CD4-positive, alpha-beta T cell (primary cell): ENCODE data around the gene OAS3. TPM values are rescaled to one million over a fixed set of nuclear protein-coding genes. Genes with fewer than 3 reads are reported as not detected.
A peak's percentile ranks its signal among the peaks of the same experiment; 100 is the strongest.

Source experiments
- ATAC-seq: fragments of 200-7000 bp; cut with Tn5 transposase; one replicate; pipeline ENCODE4 v1.10.0; 2022; ENCODE audit warnings: mild to moderate bottlenecking; ENCODE audit not compliant: poor library complexity
- CTCF ChIA-PET: fragments of 350-600 bp; sonication (Branson Sonifier 250); formaldehyde crosslinking; loops from one replicate; lab custom pipeline; 2021; ENCODE audit warnings: antibody characterized with exemption, inconsistent platforms; lab: Charles Lee
- POLR2A ChIA-PET: fragments of 350-600 bp; sonication (Branson Sonifier 250); formaldehyde crosslinking; loops from one replicate; lab custom pipeline; 2021; ENCODE audit warnings: antibody characterized with exemption, inconsistent platforms; lab: Charles Lee
- DNase-seq, 14 experiments: peaks; one replicate each; pipeline ENCODE4 v3.0.0-alpha.2; 2013 to 2020; ENCODE audit warnings: mixed read lengths in 2 of 14
- H3K27ac ChIP-seq, 2 donors: one replicate each; pipeline versions ENCODE4 v1.5.1 to v1.7.0; 2013; ENCODE audit warnings: low read length in 2 of 2, low read depth in 1 of 2, mild to moderate bottlenecking in 1 of 2
- H3K27me3 ChIP-seq, 2 experiments: 1 replicate in 1 of 2; 2 replicates in 1 of 2; pipeline versions ENCODE4 v1.6.1 to v1.7.0; 2013; ENCODE audit warnings: low read length in 2 of 2, control low read depth in 1 of 2, mild to moderate bottlenecking in 1 of 2, moderate library complexity in 1 of 2; ENCODE audit not compliant: insufficient read depth in 2 of 2, control insufficient read depth in 1 of 2
- H3K36me3 ChIP-seq: one replicate; pipeline ENCODE4 v1.6.1; 2013; ENCODE audit warnings: low read length, control low read depth; ENCODE audit not compliant: insufficient read depth
- H3K4me1 ChIP-seq: one replicate; pipeline ENCODE4 v1.6.1; 2013; ENCODE audit warnings: low read length, control low read depth; ENCODE audit not compliant: insufficient read depth
- H3K4me3 ChIP-seq: one replicate; pipeline ENCODE4 v1.5.1; 2013; ENCODE audit warnings: mild to moderate bottlenecking, low read length, moderate library complexity
- H3K9me3 ChIP-seq, 2 experiments: 1 replicate in 1 of 2; 2 replicates in 1 of 2; pipeline versions ENCODE4 v1.6.1 to v1.7.0; 2013; ENCODE audit warnings: low read length in 2 of 2, mild to moderate bottlenecking in 2 of 2, control low read depth in 1 of 2, moderate library complexity in 1 of 2; ENCODE audit not compliant: control insufficient read depth in 1 of 2, insufficient read depth in 1 of 2
- H3K27ac Mint-ChIP-seq: one replicate; pipeline ENCODE4 v1.8.0; 2020; ENCODE audit warnings: mixed read lengths
- H3K27me3 Mint-ChIP-seq: one replicate; pipeline ENCODE4 v1.8.0; 2021; ENCODE audit warnings: mixed read lengths
- H3K36me3 Mint-ChIP-seq: one replicate; pipeline ENCODE4 v1.8.0; 2021; ENCODE audit warnings: low read depth, mixed read lengths
- H3K4me1 Mint-ChIP-seq: one replicate; pipeline ENCODE4 v1.8.0; 2021; ENCODE audit warnings: low read depth, mixed read lengths
- H3K4me3 Mint-ChIP-seq: one replicate; pipeline ENCODE4 v1.8.0; 2020; ENCODE audit warnings: mild to moderate bottlenecking, mixed read lengths
- H3K9me3 Mint-ChIP-seq: one replicate; pipeline ENCODE4 v1.8.0; 2020; ENCODE audit warnings: mixed read lengths
- intact Hi-C, 2 experiments: fragments of 100-400 bp; cut with DNase I in 1 of 2; cut with micrococcal nuclease in 1 of 2; formaldehyde crosslinking; loops; one replicate each; pipeline versions ENCODE4 v1.15.1 to v1.9.0; 2023 to 2025; cut with DNase I, micrococcal nuclease
- total RNA-seq, 174 experiments: library from RNA in 2 of 174; stranded (reverse) in 2 of 174; gene quantifications; one replicate each; pipeline ENCODE4 v1.2.3 and lab custom pipeline; 2021 to 2026
- TF ChIP-seq, protein P1 (sequence below): fragments of 200-600 bp; IDR thresholded peaks from one replicate; pipeline ENCODE4 v1.8.0; 2022; ENCODE audit warnings: antibody characterized with exemption, mild to moderate bottlenecking

Gene OAS3
- total RNA-seq, 2 experiments from 2014 or later, result 13.9 to 14.5 TPM

- CTCF ChIA-PET, result interaction anchor here (0.7 to 2.3 kb wide), 2 partner anchors 12 to 194 kb away, joined by 3 to 10 read pairs; no protein-coding TSS in a partner anchor
- Histone ChIP-seq H3K36me3 (peaks cover 9% of the 10 kb centered on the region), H3K9me3 (no peaks in the 10 kb centered on the region), H3K27ac (no peak overlapping the region), H3K27me3 (no peaks in the 10 kb centered on the region), H3K4me1 (peaks cover 28% of the 10 kb centered on the region), H3K4me3 (peak overlapping the region; percentile 87)
- Mint-ChIP-seq H3K9me3 (peaks cover 8% of the 10 kb centered on the region), H3K27me3 (no peaks in the 10 kb centered on the region), H3K4me3 (peak overlapping the region; percentile 100), H3K27ac (peak overlapping the region; percentile 99), H3K4me1 (peaks cover 83% of the 10 kb centered on the region), H3K36me3 (peaks cover 67% of the 10 kb centered on the region)
- ATAC-seq (no peak), DNase-seq (peak in 3 of 14 experiments; percentile 63 to 74 (median 68))
- intact Hi-C loops, result loop anchor here in 1 of 2 experiments (5.0 kb wide), 1 partner anchor 73 kb away; the partner anchor contains the start of gene OAS1
- TF ChIP-seq, protein P1, sequence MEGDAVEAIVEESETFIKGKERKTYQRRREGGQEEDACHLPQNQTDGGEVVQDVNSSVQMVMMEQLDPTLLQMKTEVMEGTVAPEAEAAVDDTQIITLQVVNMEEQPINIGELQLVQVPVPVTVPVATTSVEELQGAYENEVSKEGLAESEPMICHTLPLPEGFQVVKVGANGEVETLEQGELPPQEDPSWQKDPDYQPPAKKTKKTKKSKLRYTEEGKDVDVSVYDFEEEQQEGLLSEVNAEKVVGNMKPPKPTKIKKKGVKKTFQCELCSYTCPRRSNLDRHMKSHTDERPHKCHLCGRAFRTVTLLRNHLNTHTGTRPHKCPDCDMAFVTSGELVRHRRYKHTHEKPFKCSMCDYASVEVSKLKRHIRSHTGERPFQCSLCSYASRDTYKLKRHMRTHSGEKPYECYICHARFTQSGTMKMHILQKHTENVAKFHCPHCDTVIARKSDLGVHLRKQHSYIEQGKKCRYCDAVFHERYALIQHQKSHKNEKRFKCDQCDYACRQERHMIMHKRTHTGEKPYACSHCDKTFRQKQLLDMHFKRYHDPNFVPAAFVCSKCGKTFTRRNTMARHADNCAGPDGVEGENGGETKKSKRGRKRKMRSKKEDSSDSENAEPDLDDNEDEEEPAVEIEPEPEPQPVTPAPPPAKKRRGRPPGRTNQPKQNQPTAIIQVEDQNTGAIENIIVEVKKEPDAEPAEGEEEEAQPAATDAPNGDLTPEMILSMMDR, result no peak
- POLR2A ChIA-PET, result interaction anchor here (5.7 kb wide), 1 partner anchor 10 kb away, joined by 74 read pairs; no protein-coding TSS in a partner anchor
Observed at GRCh38 chr12:112980491-112981158, 42.4 kb downstream of the OAS3 start.

DNA sequence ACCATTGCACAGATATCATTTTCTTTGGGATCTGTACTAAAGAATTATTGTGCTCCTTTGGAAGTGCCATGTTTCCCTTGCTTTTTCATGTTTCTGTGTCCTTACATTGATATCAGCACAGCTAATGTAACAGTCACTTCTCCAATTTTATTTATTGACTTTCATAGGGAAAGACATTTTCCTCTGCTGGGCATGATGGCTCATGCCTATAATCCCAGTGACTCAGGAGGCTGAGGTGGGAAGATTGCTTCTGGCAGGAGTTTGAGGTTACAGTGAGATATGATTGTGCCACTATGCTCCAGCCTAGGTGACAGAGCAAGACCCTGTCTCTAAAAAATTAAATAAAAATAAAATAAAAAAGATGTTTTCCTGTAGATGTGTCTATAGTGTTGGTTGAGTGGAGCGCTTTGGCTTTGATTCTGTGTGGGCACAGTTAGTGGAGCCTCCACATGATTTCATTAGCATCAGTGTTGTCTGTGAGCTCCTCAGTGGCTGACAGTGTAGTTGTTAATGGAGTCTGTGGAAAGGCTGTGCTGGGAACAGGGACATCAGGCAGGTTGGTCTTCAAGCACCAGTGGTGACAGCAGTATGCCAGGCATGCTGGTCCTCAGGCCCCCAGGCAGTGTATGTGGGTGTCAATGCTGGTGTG is 47.5 kb downstream of the OAS3 start:
- Mint-ChIP-seq H3K27me3 (no peaks in the 10 kb centered on the region), H3K9me3 (peaks cover 8% of the 10 kb centered on the region), H3K4me1 (peaks cover 78% of the 10 kb centered on the region), H3K36me3 (peaks cover 96% of the 10 kb centered on the region), H3K4me3 (no peak overlapping the region), H3K27ac (peak overlapping the region; percentile 79)
- POLR2A ChIA-PET, result no interaction called here
- intact Hi-C loops, result no loop called here
- H3K27ac ChIP-seq, result no peak overlapping the region
- H3K9me3 ChIP-seq, result no peaks in the 10 kb centered on the region
- H3K4me1 ChIP-seq, result peaks cover 32% of the 10 kb centered on the region
- TF ChIP-seq, protein P1, result no peak
- DNase-seq, result no peak
- ATAC-seq, result no peak
- CTCF ChIA-PET, result no interaction called here
- H3K36me3 ChIP-seq, result peaks cover 54% of the 10 kb centered on the region
- no peaks in the 10 kb centered on the region for H3K27me3 ChIP-seq
- no peak overlapping the region for H3K4me3 ChIP-seq

GRCh38 chr12:112986291-112986800 is 48.1 kb downstream of the OAS3 start:
- POLR2A ChIA-PET, result no interaction called here
- H3K27ac Mint-ChIP-seq, result peak overlapping the region; percentile 79
- H3K36me3 ChIP-seq, result peaks cover 59% of the 10 kb centered on the region

More at GRCh38 chr12:112986291-112986800, 48.1 kb downstream of the OAS3 start:
- no peaks in the 10 kb centered on the region for H3K27me3 Mint-ChIP-seq
- Histone ChIP-seq H3K9me3 (no peaks in the 10 kb centered on the region), H3K4me1 (peaks cover 32% of the 10 kb centered on the region), H3K27ac (no peak overlapping the region), H3K4me3 (no peak overlapping the region), H3K27me3 (no peaks in the 10 kb centered on the region)
- H3K36me3 Mint-ChIP-seq, result peaks cover 98% of the 10 kb centered on the region
- peaks cover 8% of the 10 kb centered on the region for H3K9me3 Mint-ChIP-seq
- no peak for DNase-seq
- CTCF ChIA-PET, result no interaction called here
- no peak for ATAC-seq
- H3K4me1 Mint-ChIP-seq, result peaks cover 77% of the 10 kb centered on the region
- H3K4me3 Mint-ChIP-seq, result no peak overlapping the region
- intact Hi-C loops, result no loop called here
- TF ChIP-seq, protein P1, result no peak
